ENCODE measurements around the gene FOCAD.

DNA sequence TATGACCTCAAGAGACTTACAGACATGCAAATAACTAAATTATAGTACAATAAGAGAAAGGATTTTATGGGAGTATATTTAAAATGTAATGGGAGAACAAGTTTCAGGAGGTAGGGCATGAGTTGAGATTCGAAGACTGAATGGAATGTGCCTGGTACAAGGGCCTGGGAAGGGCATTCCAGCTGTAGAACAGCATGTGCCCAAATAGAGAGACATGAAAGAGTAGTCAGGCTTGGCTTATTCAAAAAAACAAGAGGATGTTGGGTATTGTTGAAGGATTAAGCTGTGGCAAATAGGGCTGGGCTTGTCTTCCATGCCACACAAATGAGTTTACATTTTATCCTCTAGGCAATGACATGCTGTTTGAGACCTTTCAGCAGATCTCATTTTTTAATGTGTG is 86.9 kb downstream of the FOCAD start:
- TF ChIP-seq EZH2 (IDR thresholded peaks at IDR 0.05) (no peak), POLR2AphosphoS5 (IDR thresholded peaks at IDR 0.05; ENCODE audit: borderline replicate concordance, low read depth, low read length) (no peak), FOXP2 (optimal IDR thresholded peaks at IDR 0.05; ENCODE audit: control extremely low read depth, extremely low read length, insufficient read depth) (no peak)
